NCI-H2196 treated with DMSO at 0.1 percent for 48 hours (cell line): Measurements from ENCODE around the gene UPP2.

Experiments
- DNase-seq: peaks from one replicate; lab custom pipeline; 2025; ENCODE audit not compliant: unreplicated experiment; lab: John Stamatoyannopoulos, UW

Gene UPP2

DNA sequence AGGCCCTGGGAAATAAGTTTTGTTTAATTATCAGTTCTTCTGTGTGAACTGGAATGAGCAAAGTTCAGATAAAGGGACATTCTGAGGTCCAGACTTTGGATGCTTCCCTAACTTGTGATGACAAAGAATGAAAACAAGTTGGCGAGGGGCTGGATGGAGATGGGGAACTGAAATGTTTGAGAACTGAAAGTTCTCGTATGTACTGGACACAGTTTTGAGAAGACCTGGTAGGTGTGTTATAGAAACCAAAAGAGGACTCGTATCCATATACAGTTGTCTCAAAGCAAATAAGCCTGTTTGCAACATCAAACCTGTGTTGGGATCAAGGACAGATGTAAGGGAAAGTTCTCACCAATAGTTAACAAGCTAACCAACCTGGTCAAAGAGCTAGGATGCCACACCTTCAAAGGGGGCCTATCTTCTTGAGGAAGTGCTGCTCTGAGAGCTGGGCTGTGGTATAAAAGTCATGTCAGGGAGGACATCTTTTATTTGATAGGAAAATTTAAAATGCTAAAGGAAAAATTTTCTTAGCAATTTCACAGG lies at the start of gene UPP2:
Gene UPP2, plus strand, starts transcription at position 493 of the 543 bp plus-strand sequence. CDS start 188 bp downstream, outside the sequence.
- DNase-seq = no peak

DNA sequence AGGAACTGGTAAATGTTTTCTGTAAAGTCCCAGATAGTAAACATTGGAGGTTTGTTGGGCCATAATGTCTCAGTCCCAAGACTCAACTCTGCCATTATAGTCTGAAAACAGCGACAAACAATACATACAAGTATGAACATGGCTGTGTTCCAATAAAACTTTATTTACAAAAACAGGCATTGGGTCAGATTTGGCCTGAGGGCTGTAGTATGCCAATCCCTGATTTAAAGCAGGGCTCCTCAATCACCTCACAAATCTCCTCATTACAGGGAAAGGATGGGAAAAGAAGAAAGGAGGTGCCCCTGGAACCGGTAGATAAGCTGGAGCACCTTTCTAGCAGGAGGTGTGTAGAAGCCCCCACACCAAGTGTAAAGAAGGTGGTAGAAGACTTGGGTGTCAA lies 48.9 kb upstream of the UPP2 start:
- DNase-seq = no peak

DNA sequence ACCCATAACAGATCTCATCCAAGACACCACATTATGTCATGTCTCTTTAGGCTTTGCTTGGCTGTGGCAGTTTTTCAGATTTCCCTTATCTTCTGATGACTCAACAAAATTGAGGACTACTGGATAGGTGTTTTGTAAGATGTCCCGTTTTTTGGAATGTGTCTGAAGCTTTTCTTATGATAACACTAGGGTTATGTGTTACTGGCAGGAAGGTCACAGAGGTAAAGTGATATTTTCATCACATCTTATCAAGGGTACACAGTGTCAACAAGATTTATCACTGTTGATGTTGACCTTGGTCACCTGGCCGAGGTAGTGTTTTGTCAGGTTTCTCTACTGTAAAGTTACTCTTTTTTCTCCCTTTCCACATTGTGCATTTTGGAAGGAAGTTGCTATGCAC lies 44.8 kb upstream of the UPP2 start:
- no peak for DNase-seq

DNA sequence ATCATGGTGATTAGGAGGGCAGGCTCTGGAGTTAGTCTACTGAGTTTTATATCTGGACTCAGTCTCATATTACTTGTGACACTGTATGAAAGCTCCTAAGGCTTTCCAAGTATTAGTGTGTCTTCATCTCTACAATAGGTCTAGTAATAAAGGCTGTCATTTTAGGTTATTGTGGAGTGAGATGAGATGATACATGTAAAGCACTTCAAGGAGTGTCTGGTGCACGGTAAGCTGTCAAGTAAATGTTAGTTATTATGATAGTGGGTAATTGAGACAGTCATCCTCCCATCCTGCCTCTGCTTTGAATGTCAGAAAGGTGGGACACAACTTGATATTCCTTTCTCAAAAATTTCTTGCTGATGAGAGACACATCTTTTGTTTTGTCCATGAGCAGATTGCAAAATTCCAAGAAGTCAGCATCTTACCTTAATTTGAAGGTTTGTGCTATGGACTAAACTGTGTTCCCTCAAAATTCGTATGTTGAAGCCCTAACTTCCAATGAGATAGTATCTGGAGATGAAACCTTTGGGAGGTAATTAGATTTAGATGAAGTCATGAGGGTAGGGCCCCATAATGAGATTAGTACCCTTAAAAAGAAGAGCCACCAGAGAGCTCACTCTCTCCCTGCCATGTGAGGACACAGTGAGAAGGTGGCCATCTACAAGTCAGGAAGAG lies 41.4 kb upstream of the UPP2 start:
- no peak for DNase-seq

DNA sequence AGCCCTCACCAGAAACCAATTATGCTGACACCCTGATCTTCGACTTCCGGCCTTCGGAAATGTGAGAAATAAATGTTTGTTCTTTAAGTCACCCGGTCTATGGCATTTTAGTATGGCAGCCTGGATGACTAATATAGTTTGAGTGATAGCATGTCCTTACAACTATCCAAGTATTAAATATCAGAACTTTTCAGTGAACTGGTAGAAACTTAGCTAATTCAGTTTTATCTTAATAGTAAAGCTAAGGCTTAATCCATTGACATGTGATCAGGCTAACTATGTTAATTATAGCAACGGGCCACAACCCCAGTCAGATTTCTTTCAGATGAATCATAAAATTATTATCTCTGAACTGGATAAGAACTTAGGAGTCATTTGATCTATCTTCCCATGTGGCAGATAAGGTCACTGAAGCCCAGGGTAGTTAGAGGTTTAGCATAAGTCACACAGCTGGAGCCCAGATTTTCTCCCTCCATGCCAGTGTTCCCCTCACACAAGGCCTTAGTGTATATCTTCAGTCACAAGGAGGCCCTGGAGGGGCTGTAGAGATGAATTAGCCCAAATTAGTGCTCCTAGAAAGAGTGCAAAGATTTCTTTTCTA lies 40.7 kb upstream of the UPP2 start:
- no peak for DNase-seq

DNA sequence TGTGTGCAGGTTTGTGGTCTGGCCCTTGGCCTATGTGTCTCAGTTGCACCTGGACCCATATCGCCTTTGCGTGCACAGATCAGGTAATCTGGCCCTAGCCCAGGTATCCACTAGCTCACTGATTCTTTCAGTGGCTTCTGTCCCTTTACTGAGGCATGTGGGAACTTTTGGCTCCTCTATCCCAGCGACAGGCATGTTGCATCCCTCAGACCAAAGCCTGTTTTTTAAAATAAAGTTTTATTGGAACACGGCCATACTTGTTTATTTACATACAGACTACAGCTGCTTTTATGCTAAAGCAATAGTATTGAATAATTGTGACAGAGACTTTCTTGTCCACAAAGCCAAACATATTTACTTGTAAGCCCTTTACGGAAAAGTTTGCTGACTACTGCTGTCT lies 39.9 kb upstream of the UPP2 start:
- no peak for DNase-seq

DNA sequence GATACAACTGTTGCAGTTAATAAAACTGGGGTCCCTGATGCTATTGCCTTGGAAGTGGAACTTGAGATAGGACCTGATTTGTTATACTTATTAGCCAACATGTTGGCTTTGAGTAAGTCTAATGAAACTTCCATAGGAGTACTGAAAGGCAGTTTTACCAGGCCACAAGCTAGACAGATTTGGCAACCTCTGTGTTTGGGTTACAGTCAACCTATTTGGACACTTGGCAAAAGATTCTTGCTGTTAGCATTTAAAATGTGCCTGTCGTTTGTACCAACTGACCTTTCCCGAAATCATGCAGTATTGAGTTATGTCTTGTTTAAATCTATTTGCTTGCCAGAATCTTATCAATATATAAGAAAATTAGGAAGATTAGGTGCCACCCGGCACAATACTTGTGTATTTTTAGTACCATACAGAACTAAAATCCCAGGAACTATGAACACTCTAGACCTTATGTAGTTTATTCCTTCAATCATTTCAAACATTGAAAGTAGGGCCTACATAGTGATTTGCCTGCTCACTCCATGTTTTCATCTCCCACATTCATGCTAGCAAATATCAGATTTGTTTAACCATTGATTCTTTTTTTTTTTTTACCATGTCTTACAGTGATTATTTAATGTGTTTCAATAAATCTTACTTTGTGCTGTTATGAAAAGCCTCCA lies 35.5 kb upstream of the UPP2 start:
- DNase-seq = no peak

DNA sequence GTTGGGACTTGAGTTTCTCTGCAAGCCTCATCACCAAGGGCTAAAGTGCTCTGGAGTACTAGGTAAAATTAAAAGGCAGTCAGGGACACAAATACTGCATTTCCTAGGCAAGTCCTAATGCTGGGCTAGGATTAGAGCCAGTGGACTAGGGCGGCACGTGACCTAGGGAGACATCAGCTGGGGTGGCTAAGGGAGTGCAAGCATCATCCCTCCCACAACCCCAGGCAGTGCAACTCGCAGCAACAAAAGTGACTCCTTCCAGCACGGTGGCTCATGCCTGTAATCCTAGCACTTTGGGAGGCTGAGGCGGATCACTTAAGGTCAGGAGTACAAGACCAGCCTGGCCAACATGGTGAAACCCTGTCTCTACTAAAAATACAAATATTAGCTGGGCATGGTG lies 30.7 kb upstream of the UPP2 start:
- DNase-seq = no peak

DNA sequence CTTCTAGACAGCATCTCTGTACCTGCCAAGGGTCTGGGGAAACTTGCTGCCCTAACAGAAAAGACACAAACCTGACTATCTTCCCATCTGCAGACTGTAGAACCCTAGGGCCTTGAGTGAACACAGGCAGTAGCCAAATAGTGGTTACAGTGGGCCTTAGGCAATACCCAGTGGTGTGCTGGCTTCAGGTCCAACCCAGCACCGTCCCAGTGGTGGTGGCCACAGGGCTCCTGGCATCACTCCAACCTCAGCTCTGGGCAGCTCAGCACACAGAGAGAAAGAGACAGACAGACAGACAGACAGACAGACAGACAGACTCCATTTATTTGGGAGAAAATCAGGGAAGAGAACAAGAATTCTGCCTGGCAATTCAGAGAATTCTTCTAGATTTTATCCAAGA lies 29.3 kb upstream of the UPP2 start:
- DNase-seq = no peak

DNA sequence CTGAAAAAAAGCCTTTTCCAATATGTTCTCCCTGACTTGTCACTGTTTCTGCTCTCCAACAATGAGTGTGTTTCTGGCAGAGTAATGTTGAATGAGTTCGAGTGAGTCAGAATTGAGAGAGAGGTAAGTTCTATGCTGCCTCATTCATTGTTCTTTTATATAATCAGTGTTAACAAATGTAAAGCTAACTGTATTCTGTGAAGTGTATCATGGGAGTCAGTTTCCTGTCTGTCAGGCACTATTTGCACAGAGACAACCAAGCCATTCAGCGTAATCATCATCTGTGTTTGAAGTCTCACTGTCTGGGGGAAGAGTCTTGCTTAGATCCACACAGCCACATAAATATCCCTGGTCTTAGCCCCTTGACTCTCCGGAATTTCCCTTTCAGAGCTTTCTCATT lies 22.0 kb upstream of the UPP2 start:
- DNase-seq = no peak

DNA sequence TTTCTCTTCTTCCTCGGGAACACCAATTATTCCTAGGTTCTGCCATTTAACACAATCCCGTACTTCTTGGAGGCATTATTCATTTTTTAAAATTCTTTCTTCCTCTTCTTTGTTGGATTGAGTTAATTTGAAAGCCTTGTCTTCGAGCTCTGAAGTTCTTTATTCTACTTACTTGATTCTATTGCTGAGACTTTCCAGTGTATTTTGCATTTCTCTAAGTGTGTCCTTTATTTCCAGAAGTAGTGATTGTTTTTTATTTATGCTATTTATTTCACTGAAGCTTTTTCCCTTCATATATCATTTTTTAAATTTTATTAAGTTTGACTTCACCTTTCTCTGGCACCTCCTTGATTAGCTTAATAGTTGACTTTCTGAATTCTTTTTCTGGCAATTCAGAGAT lies 13.6 kb upstream of the UPP2 start:
- DNase-seq = no peak

DNA sequence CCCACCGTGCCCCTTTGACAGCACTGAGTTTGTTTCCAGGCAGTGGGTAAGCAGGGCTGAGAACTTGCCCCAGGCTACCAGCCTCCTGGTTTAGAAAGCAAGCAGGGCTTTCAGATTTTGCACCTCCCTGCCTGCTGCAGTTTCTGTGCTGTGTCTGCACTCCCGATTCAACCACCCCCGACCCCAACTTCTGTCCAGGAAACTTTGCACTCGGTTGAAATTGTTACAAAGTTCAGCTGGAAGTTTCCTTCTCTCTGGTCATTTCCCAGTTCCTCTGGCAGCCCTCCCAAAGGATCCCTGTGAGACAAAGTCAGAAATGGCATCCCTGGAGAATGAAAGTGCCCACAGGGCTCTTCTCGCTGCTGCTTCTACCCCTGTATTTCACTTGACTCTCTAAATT lies 12.4 kb upstream of the UPP2 start:
- DNase-seq = no peak

DNA sequence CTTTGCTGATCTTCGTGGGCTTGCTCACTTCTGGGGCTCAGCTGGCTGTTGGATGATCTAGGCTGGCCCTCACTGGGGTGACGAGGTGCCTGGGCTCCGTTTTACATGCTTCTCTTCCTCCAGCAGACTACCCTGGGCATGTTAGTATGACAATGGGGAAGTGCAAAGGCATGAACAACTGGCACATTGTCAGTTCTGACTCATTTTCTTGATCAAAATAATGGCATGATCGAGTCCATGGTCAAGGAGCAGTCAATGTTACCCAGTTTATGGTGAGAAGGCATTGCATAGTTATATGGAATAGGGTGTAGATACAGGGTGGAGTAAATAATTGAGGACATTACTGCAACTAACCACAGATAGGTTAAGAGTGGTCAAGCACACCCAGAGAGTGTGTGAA lies 10.0 kb upstream of the UPP2 start:
- DNase-seq = no peak

DNA sequence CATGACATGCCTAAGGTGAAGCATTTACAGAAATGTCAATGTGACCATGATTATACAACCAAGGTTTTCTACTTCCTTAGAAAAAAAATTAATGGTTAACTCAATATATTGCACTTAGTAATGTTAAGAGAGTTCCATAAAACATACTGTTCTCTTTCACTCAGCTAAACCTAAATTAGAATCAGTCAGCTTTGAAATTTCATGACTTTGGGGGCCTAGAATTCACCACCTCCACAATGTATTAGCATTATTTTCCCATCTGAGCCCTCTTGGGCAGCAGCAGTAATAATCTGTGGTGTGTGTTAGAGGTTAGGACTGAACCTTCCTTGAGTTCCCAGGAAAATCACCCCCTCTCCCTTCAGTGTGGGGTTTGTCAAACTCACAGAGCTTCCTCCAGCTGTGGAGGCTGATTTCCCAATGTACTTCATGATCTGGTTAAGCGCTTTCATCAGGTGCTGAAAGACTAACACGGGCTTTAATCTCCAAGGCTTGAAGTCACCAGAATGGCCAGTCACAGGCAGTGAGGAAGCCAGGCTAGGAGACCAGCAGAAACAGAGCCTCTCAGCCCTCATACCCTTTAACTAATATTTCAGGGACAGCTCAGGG lies 7.1 kb upstream of the UPP2 start:
- no peak for DNase-seq

DNA sequence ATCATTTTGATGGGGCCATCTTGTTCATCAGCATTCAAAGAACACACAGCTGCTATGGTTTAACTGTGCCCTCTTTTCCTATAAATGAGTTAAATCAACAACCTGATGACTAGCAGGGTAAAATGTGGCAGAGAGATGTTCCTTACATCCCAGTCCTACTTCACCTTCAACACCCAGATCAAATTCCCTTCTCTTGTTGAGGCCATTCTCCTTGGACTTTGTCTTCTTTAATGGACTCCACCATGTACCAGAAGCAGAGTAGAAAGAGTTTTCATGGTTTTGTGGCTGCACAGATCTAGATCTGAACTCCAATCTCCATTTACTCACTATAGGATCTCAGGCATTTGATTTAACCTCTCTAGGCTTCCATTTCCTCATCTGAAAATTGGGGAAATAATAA lies 6.4 kb upstream of the UPP2 start:
- DNase-seq = no peak

DNA sequence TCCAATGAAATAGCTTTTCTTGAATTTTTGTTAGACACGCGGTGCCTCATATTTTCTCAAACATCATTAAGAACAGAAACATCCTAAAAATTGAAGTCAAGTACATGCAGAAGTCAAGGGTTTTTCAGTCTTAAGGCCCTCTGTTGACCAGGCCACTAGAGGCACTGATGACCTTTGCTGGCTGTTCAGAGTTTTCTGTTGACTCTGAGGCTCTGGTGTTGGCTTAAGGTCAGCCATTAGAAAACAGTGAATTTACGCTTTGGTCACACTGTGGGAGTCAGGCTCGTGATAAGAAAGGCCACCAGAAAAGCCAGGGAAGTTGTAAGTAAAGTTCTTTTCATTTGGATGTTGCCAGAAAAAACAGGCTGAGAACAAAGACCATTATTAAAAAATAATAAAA lies 5.8 kb upstream of the UPP2 start:
- no peak for DNase-seq

DNA sequence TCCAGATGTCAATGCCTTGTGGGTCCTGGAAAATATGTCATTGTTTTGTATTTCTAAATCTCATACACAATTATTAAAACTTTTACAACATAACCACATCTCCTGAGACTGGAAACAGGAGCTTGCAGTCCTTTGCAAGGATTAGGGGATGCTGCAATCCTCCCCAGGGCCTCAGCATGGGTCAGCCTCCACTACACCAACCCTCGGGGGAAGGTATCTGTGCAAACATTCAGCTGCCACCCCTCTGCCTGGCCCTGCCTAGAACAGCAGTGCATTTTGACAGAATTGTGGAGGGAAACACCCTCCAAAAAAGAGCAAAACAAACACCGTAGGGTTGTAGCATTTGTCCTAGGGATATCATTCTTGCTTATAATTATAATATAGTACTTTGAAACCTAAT lies 4.2 kb upstream of the UPP2 start:
- DNase-seq = no peak

DNA sequence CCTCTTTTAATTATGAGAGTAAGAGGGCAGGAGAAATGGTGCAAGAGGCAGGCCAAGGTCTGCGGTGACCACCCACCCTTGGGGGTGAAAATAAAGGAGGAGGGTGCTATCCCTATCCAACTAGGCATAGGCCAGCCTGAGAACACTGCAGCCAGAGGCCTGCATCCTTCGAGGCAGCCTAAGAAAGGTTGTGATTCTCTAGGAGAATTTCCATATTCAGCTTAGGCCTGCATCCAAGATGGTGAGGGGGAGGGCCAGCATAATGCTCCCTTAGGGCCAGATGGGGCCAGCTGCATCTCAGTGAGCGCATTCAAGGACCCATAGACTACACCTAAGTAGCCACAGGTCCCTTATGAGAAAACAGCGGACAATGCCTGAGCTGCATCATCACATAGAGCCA lies 3.5 kb upstream of the UPP2 start:
- no peak for DNase-seq

DNA sequence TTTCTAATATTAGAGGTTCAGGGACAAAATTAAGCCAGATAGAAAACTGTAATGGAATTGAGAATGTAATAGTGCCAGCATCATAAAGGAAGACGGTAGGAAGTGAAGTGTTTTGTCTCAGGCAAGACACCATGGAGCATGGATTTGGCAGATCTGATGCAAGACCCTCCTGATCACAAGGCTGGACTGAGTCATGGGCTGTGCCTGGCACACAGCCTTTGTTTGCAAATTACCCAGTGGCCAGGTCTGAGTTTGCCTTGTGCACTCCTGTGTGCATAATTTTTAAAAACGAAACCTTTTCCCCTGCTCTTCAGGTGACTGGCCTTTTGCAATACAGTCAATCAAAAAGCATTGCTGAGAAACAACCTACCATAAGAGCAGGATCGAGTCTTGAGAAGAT lies 2.0 kb upstream of the UPP2 start:
- DNase-seq = no peak

DNA sequence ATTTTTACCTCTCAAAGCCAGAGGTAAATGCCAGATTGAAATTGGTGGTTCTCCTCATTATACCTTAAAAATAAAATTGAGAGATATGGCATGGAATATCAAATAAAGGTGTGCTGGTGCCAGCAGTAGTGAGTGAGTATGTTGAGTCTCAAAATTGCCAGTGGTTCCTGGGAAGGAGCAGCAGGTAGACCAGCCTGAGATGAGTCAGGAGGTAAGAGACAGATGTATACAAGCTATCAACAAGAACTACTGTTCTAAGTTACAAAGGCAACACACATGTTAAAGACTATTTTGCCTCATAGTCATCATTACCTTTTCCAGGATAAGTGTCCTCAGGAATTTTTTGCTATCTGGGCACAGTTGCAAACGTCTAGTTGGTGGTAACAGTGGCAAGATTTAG lies 1.3 kb upstream of the UPP2 start:
- DNase-seq = no peak

DNA sequence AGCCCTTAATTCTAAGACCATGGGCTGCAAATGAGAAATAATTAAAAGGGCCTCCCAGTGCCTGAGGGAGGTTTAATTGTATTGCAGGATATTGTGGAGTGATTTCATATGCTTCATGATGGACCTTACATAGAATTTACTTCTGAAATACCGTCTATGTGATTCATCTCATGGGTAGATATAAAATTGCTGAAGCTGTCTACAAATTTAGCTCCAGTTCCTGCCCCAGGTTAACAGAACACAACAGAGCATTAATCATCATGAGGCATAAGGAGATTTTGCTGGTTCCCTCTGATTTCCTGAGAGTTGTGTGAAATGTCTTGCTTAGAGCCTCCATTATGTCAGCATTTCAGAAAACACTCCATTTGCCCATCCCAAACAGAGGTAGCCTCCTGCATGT lies 770 bp downstream of the UPP2 start:
- DNase-seq = no peak

DNA sequence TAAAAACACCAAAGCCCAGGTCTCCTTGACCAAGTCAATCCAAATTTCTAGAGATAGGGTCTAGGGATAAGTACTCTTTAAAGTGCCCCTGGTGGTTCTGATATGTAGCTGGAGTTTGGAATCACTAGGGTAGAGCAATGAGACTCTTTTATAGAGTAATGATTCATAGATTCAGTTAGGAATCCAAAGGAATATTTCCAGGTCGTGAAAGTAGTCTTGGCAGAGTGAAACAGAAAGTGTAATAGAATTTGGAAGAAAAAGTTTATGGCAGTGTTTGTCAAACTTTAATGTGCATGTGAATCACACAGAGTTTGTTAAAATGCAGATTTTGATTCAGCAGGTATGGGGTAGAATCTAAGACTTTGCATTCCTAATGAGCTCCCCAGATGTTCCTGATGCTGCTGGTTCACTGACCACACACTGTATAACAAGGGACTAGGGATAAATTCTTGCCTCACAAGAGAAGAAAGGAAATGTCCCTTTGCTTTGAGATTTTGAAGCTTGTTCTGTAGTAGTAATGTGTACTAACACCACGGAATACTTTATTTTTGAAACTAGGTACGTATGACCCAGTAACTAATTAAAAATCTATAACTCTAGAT lies 1.8 kb downstream of the UPP2 start:
- DNase-seq = no peak
